ENCODE results near the gene CAMTA1. TPM values are rescaled to one million over a fixed set of nuclear protein-coding genes. Genes with fewer than 3 reads are reported as not detected.

Gene CAMTA1
- total RNA-seq, 2 experiments from 2014 or later = 43.9 to 73.3 TPM

DNA sequence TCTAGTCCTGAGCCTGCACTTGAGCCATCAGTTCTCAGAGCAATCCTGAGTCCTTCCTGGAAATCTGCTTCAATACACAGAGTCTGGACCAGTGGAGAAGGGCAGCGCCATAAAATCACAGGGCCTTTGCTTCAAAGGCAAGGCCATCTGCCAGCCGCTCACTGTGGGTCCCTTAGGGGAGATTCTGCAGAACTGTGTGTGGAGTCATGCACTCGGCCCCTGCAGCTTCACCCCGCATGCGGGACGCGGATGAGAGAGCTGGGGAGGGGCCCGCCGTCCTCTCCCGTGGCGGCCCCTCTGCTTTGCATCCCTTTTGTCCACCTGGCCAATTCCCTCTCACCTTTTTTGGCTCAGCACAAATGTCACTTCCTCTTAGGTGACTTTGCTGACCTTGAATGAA, 674.7 kb downstream of the CAMTA1 start:
- no peaks in the 10 kb centered on the region for H3K9me3 ChIP-seq (ENCODE audit: low read length)
- intact Hi-C loops (cut with micrococcal nuclease; ENCODE audit: unreplicated experiment) = no loop called here

GRCh38 chr1:7460807-7461206, 675.6 kb downstream of the CAMTA1 start:
- no TSS peak for BruUV-seq (replicated peaks)
- H2AFZ ChIP-seq (ENCODE audit: low read length) = no peak overlapping the region

More for the DNA sequence above, 674.7 kb downstream of the CAMTA1 start:
- H2AFZ ChIP-seq (ENCODE audit: low read length) = no peak overlapping the region
- H3K4me3 ChIP-seq (ENCODE audit: low read depth, low read length, poor library complexity, severe bottlenecking) = no peak overlapping the region
- H3K4me2 ChIP-seq (ENCODE audit: low read length) = no peak overlapping the region
- TF ChIP-seq CTCF (conservative IDR thresholded peaks at IDR 0.05; ENCODE audit: low read length) (no peak), EZH2phosphoT487 (IDR thresholded peaks at IDR 0.05; ENCODE audit: borderline replicate concordance, low read depth, low read length) (no peak)
- DNase-seq (ENCODE audit: low spot score) = no peak
- no peaks in the 10 kb centered on the region for H3K36me3 ChIP-seq (ENCODE audit: insufficient read depth, low read length)
- no peaks in the 10 kb centered on the region for H3K79me2 ChIP-seq (ENCODE audit: insufficient read depth, low read depth, low read length)
- H3K4me1 ChIP-seq (ENCODE audit: insufficient read depth, low read length, poor library complexity, severe bottlenecking) = no peaks in the 10 kb centered on the region
- ChIA-PET POLR2A (no interaction called here), CTCF (ENCODE audit: unreplicated experiment) (no interaction called here)
- BruUV-seq (replicated peaks) = no TSS peak
- H3K27ac ChIP-seq (ENCODE audit: low read depth, low read length, poor library complexity, severe bottlenecking) = no peak overlapping the region
- H4K20me1 ChIP-seq (ENCODE audit: insufficient read depth, low read length) = no peaks in the 10 kb centered on the region
- no peaks in the 10 kb centered on the region for H3K9me2 ChIP-seq (ENCODE audit: insufficient read depth, low read length)

GRCh38 chr1:7462617-7463016, 677.4 kb downstream of the CAMTA1 start:
- POLR2A ChIA-PET = no interaction called here
- no TSS peak for BruUV-seq (replicated peaks)
- CTCF ChIA-PET (ENCODE audit: unreplicated experiment) = no interaction called here

More at GRCh38 chr1:7460807-7461206, 675.6 kb downstream of the CAMTA1 start:
- no peak for DNase-seq (ENCODE audit: low spot score)
- Histone ChIP-seq H3K9me2 (ENCODE audit: insufficient read depth, low read length) (no peaks in the 10 kb centered on the region), H4K20me1 (ENCODE audit: insufficient read depth, low read length) (no peaks in the 10 kb centered on the region), H3K4me1 (ENCODE audit: insufficient read depth, low read length, poor library complexity, severe bottlenecking) (no peaks in the 10 kb centered on the region), H3K36me3 (ENCODE audit: insufficient read depth, low read length) (no peaks in the 10 kb centered on the region), H3K27ac (ENCODE audit: low read depth, low read length, poor library complexity, severe bottlenecking) (no peak overlapping the region), H3K79me2 (ENCODE audit: insufficient read depth, low read depth, low read length) (no peaks in the 10 kb centered on the region), H3K4me2 (ENCODE audit: low read length) (no peak overlapping the region), H3K4me3 (ENCODE audit: low read depth, low read length, poor library complexity, severe bottlenecking) (no peak overlapping the region), H3K9me3 (ENCODE audit: low read length) (no peaks in the 10 kb centered on the region)
- POLR2A ChIA-PET = no interaction called here
- CTCF ChIA-PET (ENCODE audit: unreplicated experiment) = no interaction called here
- TF ChIP-seq CTCF (conservative IDR thresholded peaks at IDR 0.05; ENCODE audit: low read length) (no peak), EZH2phosphoT487 (IDR thresholded peaks at IDR 0.05; ENCODE audit: borderline replicate concordance, low read depth, low read length) (no peak)
- intact Hi-C loops (cut with micrococcal nuclease; ENCODE audit: unreplicated experiment) = no loop called here

More at GRCh38 chr1:7462617-7463016, 677.4 kb downstream of the CAMTA1 start:
- no peaks in the 10 kb centered on the region for H4K20me1 ChIP-seq (ENCODE audit: insufficient read depth, low read length)
- TF ChIP-seq EZH2phosphoT487 (IDR thresholded peaks at IDR 0.05; ENCODE audit: borderline replicate concordance, low read depth, low read length) (no peak), CTCF (conservative IDR thresholded peaks at IDR 0.05; ENCODE audit: low read length) (no peak)
- H3K4me1 ChIP-seq (ENCODE audit: insufficient read depth, low read length, poor library complexity, severe bottlenecking) = no peaks in the 10 kb centered on the region
- intact Hi-C loops (cut with micrococcal nuclease; ENCODE audit: unreplicated experiment) = no loop called here
- H3K9me2 ChIP-seq (ENCODE audit: insufficient read depth, low read length) = no peaks in the 10 kb centered on the region
- no peak overlapping the region for H3K4me2 ChIP-seq (ENCODE audit: low read length)
- no peak overlapping the region for H3K27ac ChIP-seq (ENCODE audit: low read depth, low read length, poor library complexity, severe bottlenecking)
- H3K36me3 ChIP-seq (ENCODE audit: insufficient read depth, low read length) = no peaks in the 10 kb centered on the region
- no peaks in the 10 kb centered on the region for H3K79me2 ChIP-seq (ENCODE audit: insufficient read depth, low read depth, low read length)
- H2AFZ ChIP-seq (ENCODE audit: low read length) = no peak overlapping the region
- no peak for DNase-seq (ENCODE audit: low spot score)
- H3K9me3 ChIP-seq (ENCODE audit: low read length) = no peaks in the 10 kb centered on the region
- no peak overlapping the region for H3K4me3 ChIP-seq (ENCODE audit: low read depth, low read length, poor library complexity, severe bottlenecking)
